Hindlimb muscle (tissue), 1 donor: ENCODE measurements around the gene KLHL42. TPM values are rescaled to one million over a fixed set of nuclear protein-coding genes. Genes with fewer than 3 reads are reported as not detected.

Source experiments
- DNase-seq: peaks from one replicate; pipeline ENCODE4 v3.0.0-alpha.2; 2013
- polyA plus RNA-seq: library from polyadenylated mRNA; unstranded; fragments of 120-200 nt; gene quantifications from one replicate; pipeline ENCODE4 v1.2.1, GENCODE V29; 2013; ENCODE audit not compliant: insufficient read length

Gene KLHL42
- polyA plus RNA-seq, 1 donor, result 13.6 TPM

GRCh38 chr12:27780612-27781408 is 777 bp downstream of the KLHL42 start:
- no peak for DNase-seq

GRCh38 chr12:27781680-27782079 is 1.6 kb downstream of the KLHL42 start:
- no peak for DNase-seq

GRCh38 chr12:27782481-27782880 is 2.4 kb downstream of the KLHL42 start:
- no peak for DNase-seq

- no peak for DNase-seq
Observed at GRCh38 chr12:27785882-27786570, 6.0 kb downstream of the KLHL42 start.

GRCh38 chr12:27787559-27787958 is 7.5 kb downstream of the KLHL42 start:
- no peak for DNase-seq

GRCh38 chr12:27790179-27790578 is 10.1 kb downstream of the KLHL42 start:
- no peak for DNase-seq

- no peak for DNase-seq
Observed at GRCh38 chr12:27794818-27795584, 15.0 kb downstream of the KLHL42 start.

GRCh38 chr12:27796128-27796527 is 16.1 kb downstream of the KLHL42 start:
- DNase-seq, result no peak

- no peak for DNase-seq
Observed at GRCh38 chr12:27797301-27798025, 17.4 kb downstream of the KLHL42 start.

GRCh38 chr12:27800819-27801218 is 20.8 kb downstream of the KLHL42 start:
- DNase-seq, result no peak

GRCh38 chr12:27801630-27802029 is 21.6 kb downstream of the KLHL42 start:
- no peak for DNase-seq

GRCh38 chr12:27802511-27802910 is 22.5 kb downstream of the KLHL42 start:
- DNase-seq, result no peak

- no peak for DNase-seq
Observed at GRCh38 chr12:27802936-27803335, 22.9 kb downstream of the KLHL42 start.

GRCh38 chr12:27805238-27805637 is 25.2 kb downstream of the KLHL42 start:
- no peak for DNase-seq

- DNase-seq, result no peak
Observed at GRCh38 chr12:27806259-27806658, 26.2 kb downstream of the KLHL42 start.

GRCh38 chr12:27807063-27807703 is 27.1 kb downstream of the KLHL42 start:
- no peak for DNase-seq

- DNase-seq, result no peak
Observed at GRCh38 chr12:27808841-27809240, 28.8 kb downstream of the KLHL42 start.

GRCh38 chr12:27810756-27811155 is 30.7 kb downstream of the KLHL42 start:
- DNase-seq, result no peak

GRCh38 chr12:27812502-27812901 is 32.5 kb downstream of the KLHL42 start:
- no peak for DNase-seq

GRCh38 chr12:27814411-27814810 is 34.4 kb downstream of the KLHL42 start:
- DNase-seq, result no peak

GRCh38 chr12:27814851-27815591 is 35.0 kb downstream of the KLHL42 start:
- no peak for DNase-seq
